ENCODE results near the gene PANK1. TPM values are rescaled to one million over a fixed set of nuclear protein-coding genes. Genes with fewer than 3 reads are reported as not detected.

PANK1 gene
- total RNA-seq, 1 experiment from 2014 or later, result 24.9 TPM

DNA sequence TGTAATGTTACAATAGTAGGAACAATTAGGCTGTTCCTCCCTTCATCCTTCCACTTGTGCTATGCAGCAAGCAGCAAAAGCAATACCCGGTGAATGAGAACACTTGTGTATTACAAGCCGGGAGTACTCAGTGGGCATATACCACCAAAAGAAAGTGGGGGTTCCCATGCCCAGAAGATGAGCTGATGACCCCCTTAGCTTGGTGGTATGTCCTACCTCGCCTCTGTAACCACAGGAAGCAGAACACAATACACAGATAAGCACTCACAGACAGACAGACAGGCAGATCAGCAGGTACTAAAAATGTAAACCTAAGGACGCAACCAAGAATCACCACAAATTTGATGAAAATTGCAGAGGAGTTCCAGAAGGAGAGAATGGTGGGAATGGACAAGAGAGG lies 40.9 kb upstream of the PANK1 start:
- POLR2A ChIA-PET, result interaction anchor here (1.6 kb wide), 1 partner anchor 15 kb away, joined by 4 read pairs; the partner anchor contains the start of gene KIF20B
- DNase-seq (ENCODE audit: low spot score) (no peak), ATAC-seq (no peak)
- Mint-ChIP-seq H3K36me3 (no peaks in the 10 kb centered on the region), H3K4me1 (0 out of 2 replicates have a peak, but pooled peaks cover 2% of the 10 kb centered on the region), H3K9me3 (no peaks in the 10 kb centered on the region), H3K27ac (no peak overlapping the region), H3K27me3 (ENCODE audit: low read depth) (no peaks in the 10 kb centered on the region; the same call in 1 of the 2 replicates), H3K4me3 (no peak overlapping the region)
- TF ChIP-seq NR2C2 (CRISPR knock-in tag; IDR thresholded peaks at IDR 0.05) (no peak), JAZF1 (CRISPR knock-in tag; IDR thresholded peaks at IDR 0.05) (no peak), ZNF317 (CRISPR knock-in tag; IDR thresholded peaks at IDR 0.05; ENCODE audit: borderline replicate concordance, low read depth) (no peak)
- TF ChIP-seq, protein P1, sequence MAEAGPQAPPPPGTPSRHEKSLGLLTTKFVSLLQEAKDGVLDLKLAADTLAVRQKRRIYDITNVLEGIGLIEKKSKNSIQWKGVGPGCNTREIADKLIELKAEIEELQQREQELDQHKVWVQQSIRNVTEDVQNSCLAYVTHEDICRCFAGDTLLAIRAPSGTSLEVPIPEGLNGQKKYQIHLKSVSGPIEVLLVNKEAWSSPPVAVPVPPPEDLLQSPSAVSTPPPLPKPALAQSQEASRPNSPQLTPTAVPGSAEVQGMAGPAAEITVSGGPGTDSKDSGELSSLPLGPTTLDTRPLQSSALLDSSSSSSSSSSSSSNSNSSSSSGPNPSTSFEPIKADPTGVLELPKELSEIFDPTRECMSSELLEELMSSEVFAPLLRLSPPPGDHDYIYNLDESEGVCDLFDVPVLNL (CRISPR knock-in tag; IDR thresholded peaks at IDR 0.05; ENCODE audit: borderline replicate concordance, low read depth), result no peak
- CTCF ChIA-PET, result no interaction called here

DNA sequence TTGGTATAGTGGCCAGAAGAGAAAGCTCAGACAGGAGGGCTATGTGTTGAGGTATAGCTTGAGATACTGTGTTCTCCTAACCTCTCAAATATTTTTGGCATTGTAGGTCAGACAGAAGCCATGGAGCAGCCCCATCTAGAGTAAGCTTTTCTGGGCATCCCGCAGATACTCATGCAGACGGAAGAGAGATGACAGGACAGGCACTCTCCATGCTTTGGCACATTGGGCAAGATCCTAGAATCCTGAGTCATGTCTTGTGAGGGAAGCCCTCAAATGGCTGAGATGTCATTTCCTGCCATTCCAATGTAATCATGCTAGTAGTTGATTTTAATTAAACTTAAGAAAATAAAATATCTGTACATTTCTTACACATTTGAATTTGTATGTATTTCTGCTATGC lies 39.6 kb upstream of the PANK1 start:
- ChIA-PET POLR2A (interaction anchor here (1.3 kb wide), 1 partner anchor 41 kb away, joined by 3 read pairs; no protein-coding TSS in a partner anchor), CTCF (interaction anchor here (0.6 kb wide), 1 partner anchor 17 kb away, joined by 3 read pairs; the partner anchor contains the start of gene KIF20B)
- Mint-ChIP-seq H3K27me3 (ENCODE audit: low read depth) (no peaks in the 10 kb centered on the region; the same call in 1 of the 2 replicates), H3K9me3 (no peaks in the 10 kb centered on the region), H3K36me3 (no peaks in the 10 kb centered on the region), H3K27ac (no peak overlapping the region), H3K4me3 (no peak overlapping the region), H3K4me1 (0 out of 2 replicates have a peak, but pooled peaks cover 6% of the 10 kb centered on the region)
- DNase-seq (ENCODE audit: low spot score) (no peak), ATAC-seq (no peak)
- TF ChIP-seq SOX15 (CRISPR knock-in tag; IDR thresholded peaks at IDR 0.05) (no peak), TCF7 (CRISPR knock-in tag; IDR thresholded peaks at IDR 0.05; ENCODE audit: low read depth) (no peak), ATF1 (CRISPR knock-in tag; IDR thresholded peaks at IDR 0.05) (no peak), SMAD4 (CRISPR knock-in tag; IDR thresholded peaks at IDR 0.05) (no peak), NR2C2 (CRISPR knock-in tag; IDR thresholded peaks at IDR 0.05) (no peak), NR3C1 (CRISPR knock-in tag; conservative IDR thresholded peaks at IDR 0.05; ENCODE audit: low read depth) (no peak), JUN (CRISPR knock-in tag; IDR thresholded peaks at IDR 0.05) (no peak), MYBL2 (CRISPR knock-in tag; IDR thresholded peaks at IDR 0.05) (no peak), KAT7 (CRISPR knock-in tag; IDR thresholded peaks at IDR 0.05; ENCODE audit: borderline replicate concordance) (no peak), ZNF121 (CRISPR knock-in tag; IDR thresholded peaks at IDR 0.05) (no peak), GABPB1 (CRISPR knock-in tag; IDR thresholded peaks at IDR 0.05) (no peak)
- TF ChIP-seq, protein P2, sequence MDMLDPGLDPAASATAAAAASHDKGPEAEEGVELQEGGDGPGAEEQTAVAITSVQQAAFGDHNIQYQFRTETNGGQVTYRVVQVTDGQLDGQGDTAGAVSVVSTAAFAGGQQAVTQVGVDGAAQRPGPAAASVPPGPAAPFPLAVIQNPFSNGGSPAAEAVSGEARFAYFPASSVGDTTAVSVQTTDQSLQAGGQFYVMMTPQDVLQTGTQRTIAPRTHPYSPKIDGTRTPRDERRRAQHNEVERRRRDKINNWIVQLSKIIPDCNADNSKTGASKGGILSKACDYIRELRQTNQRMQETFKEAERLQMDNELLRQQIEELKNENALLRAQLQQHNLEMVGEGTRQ (CRISPR knock-in tag; IDR thresholded peaks at IDR 0.05), result no peak
- TF ChIP-seq, protein P3, sequence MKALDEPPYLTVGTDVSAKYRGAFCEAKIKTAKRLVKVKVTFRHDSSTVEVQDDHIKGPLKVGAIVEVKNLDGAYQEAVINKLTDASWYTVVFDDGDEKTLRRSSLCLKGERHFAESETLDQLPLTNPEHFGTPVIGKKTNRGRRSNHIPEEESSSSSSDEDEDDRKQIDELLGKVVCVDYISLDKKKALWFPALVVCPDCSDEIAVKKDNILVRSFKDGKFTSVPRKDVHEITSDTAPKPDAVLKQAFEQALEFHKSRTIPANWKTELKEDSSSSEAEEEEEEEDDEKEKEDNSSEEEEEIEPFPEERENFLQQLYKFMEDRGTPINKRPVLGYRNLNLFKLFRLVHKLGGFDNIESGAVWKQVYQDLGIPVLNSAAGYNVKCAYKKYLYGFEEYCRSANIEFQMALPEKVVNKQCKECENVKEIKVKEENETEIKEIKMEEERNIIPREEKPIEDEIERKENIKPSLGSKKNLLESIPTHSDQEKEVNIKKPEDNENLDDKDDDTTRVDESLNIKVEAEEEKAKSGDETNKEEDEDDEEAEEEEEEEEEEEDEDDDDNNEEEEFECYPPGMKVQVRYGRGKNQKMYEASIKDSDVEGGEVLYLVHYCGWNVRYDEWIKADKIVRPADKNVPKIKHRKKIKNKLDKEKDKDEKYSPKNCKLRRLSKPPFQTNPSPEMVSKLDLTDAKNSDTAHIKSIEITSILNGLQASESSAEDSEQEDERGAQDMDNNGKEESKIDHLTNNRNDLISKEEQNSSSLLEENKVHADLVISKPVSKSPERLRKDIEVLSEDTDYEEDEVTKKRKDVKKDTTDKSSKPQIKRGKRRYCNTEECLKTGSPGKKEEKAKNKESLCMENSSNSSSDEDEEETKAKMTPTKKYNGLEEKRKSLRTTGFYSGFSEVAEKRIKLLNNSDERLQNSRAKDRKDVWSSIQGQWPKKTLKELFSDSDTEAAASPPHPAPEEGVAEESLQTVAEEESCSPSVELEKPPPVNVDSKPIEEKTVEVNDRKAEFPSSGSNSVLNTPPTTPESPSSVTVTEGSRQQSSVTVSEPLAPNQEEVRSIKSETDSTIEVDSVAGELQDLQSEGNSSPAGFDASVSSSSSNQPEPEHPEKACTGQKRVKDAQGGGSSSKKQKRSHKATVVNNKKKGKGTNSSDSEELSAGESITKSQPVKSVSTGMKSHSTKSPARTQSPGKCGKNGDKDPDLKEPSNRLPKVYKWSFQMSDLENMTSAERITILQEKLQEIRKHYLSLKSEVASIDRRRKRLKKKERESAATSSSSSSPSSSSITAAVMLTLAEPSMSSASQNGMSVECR (CRISPR knock-in tag; IDR thresholded peaks at IDR 0.05; ENCODE audit: borderline replicate concordance), result no peak
- TF ChIP-seq, protein P4, sequence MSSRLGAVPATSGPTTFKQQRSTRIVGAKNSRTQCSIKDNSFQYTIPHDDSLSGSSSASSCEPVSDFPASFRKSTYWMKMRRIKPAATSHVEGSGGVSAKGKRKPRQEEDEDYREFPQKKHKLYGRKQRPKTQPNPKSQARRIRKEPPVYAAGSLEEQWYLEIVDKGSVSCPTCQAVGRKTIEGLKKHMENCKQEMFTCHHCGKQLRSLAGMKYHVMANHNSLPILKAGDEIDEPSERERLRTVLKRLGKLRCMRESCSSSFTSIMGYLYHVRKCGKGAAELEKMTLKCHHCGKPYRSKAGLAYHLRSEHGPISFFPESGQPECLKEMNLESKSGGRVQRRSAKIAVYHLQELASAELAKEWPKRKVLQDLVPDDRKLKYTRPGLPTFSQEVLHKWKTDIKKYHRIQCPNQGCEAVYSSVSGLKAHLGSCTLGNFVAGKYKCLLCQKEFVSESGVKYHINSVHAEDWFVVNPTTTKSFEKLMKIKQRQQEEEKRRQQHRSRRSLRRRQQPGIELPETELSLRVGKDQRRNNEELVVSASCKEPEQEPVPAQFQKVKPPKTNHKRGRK (CRISPR knock-in tag; IDR thresholded peaks at IDR 0.05; ENCODE audit: borderline replicate concordance), result no peak
- TF ChIP-seq, protein P5, sequence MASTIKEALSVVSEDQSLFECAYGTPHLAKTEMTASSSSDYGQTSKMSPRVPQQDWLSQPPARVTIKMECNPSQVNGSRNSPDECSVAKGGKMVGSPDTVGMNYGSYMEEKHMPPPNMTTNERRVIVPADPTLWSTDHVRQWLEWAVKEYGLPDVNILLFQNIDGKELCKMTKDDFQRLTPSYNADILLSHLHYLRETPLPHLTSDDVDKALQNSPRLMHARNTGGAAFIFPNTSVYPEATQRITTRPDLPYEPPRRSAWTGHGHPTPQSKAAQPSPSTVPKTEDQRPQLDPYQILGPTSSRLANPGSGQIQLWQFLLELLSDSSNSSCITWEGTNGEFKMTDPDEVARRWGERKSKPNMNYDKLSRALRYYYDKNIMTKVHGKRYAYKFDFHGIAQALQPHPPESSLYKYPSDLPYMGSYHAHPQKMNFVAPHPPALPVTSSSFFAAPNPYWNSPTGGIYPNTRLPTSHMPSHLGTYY (CRISPR knock-in tag; IDR thresholded peaks at IDR 0.05), result no peak
- TF ChIP-seq, protein P6, sequence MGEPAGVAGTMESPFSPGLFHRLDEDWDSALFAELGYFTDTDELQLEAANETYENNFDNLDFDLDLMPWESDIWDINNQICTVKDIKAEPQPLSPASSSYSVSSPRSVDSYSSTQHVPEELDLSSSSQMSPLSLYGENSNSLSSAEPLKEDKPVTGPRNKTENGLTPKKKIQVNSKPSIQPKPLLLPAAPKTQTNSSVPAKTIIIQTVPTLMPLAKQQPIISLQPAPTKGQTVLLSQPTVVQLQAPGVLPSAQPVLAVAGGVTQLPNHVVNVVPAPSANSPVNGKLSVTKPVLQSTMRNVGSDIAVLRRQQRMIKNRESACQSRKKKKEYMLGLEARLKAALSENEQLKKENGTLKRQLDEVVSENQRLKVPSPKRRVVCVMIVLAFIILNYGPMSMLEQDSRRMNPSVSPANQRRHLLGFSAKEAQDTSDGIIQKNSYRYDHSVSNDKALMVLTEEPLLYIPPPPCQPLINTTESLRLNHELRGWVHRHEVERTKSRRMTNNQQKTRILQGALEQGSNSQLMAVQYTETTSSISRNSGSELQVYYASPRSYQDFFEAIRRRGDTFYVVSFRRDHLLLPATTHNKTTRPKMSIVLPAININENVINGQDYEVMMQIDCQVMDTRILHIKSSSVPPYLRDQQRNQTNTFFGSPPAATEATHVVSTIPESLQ (CRISPR knock-in tag; IDR thresholded peaks at IDR 0.05), result no peak
- TF ChIP-seq, protein P7, sequence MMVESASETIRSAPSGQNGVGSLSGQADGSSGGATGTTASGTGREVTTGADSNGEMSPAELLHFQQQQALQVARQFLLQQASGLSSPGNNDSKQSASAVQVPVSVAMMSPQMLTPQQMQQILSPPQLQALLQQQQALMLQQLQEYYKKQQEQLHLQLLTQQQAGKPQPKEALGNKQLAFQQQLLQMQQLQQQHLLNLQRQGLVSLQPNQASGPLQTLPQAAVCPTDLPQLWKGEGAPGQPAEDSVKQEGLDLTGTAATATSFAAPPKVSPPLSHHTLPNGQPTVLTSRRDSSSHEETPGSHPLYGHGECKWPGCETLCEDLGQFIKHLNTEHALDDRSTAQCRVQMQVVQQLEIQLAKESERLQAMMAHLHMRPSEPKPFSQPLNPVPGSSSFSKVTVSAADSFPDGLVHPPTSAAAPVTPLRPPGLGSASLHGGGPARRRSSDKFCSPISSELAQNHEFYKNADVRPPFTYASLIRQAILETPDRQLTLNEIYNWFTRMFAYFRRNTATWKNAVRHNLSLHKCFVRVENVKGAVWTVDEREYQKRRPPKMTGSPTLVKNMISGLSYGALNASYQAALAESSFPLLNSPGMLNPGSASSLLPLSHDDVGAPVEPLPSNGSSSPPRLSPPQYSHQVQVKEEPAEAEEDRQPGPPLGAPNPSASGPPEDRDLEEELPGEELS (CRISPR knock-in tag; IDR thresholded peaks at IDR 0.05), result no peak
